HepG2 (cell line): ENCODE data around the gene URAD. TPM values are rescaled to one million over a fixed set of nuclear protein-coding genes. Genes with fewer than 3 reads are reported as not detected.

Experiments
- ATAC-seq: fragments of 200-7000 bp; cut with Tn5 transposase; 3 replicates; pipeline ENCODE4 v1.9.1; 2020; ENCODE audit warnings: mild to moderate bottlenecking, moderate library complexity
- BruUV-seq: library from RNA; stranded (reverse); fragments of 400-500 nt; replicated peaks from 2 replicates; lab custom pipeline; 2021; lab: Mats Ljungman, UMichigan
- CTCF ChIA-PET: fragments of 300-600 bp; formaldehyde crosslinking; extraction: SDS; loops from one replicate; lab custom pipeline; 2021; ENCODE audit warnings: low total read pairs, inconsistent platforms, low intra/inter-chr PET ratio; lab: Yijun Ruan, JAX
- POLR2A ChIA-PET: fragments of 350-600 bp; sonication (Branson Sonifier 250); formaldehyde crosslinking; loops from one replicate; lab custom pipeline; 2020; ENCODE audit warnings: antibody characterized with exemption, inconsistent platforms; lab: Yijun Ruan, JAX
- DNase-seq: peaks from one replicate; pipeline ENCODE4 v3.0.0-alpha.2; 2015; ENCODE audit warnings: low spot score
- FAIRE-seq: peaks from 3 replicates; lab custom pipeline; 2011; peaks lifted over from hg19 to GRCh38; lab: Jason Lieb, UNC
- H2AFZ ChIP-seq: one replicate; pipeline ENCODE4 v1.6.1; 2011; ENCODE audit warnings: low read length, inconsistent platforms
- H3K27ac ChIP-seq: fragments of 300-600 bp; 3 replicates; pipeline ENCODE4 v1.8.0; 2011; ENCODE audit warnings: mixed run types, mild to moderate bottlenecking, mixed read lengths, low read length, inconsistent platforms; ENCODE audit not compliant: insufficient read depth; ENCODE audit errors: extremely low read length
- H3K27me3 ChIP-seq, 2 experiments: fragments of 200-600 bp in 1 of 2; 2 replicates in 1 of 2; 3 replicates in 1 of 2; pipeline versions ENCODE4 v1.6.0 to v1.8.0; 2011; ENCODE audit warnings: low read length in 2 of 2, mild to moderate bottlenecking in 2 of 2, moderate library complexity in 2 of 2, inconsistent platforms in 1 of 2; ENCODE audit not compliant: insufficient read depth in 2 of 2, control insufficient read depth in 1 of 2
- H3K36me3 ChIP-seq, 2 experiments: fragments of 200-600 bp in 1 of 2; replicated peaks in 1 of 2; 2 replicates in 1 of 2; 3 replicates in 1 of 2; pipeline versions ENCODE4 v1.5.1 to v1.8.0; 2011; ENCODE audit warnings: low read length in 2 of 2, inconsistent platforms in 1 of 2; ENCODE audit not compliant: insufficient read depth in 2 of 2, control insufficient read depth in 1 of 2
- H3K4me1 ChIP-seq: 2 replicates; pipeline ENCODE4 v1.5.1; 2012; ENCODE audit warnings: low read length, inconsistent platforms; ENCODE audit not compliant: insufficient read depth
- H3K4me2 ChIP-seq: 2 replicates; pipeline ENCODE4 v1.6.0; 2011; ENCODE audit warnings: low read depth, low read length, inconsistent platforms
- H3K4me3 ChIP-seq, 3 experiments: fragments of 200-600 bp in 1 of 3; sonication (generic), shearing (Covaris generic) in 1 of 3; replicated peaks in 1 of 3; 2 replicates each; pipeline ENCODE4 v1.5.1; 2011 to 2016; ENCODE audit warnings: low read length in 3 of 3, inconsistent platforms in 2 of 3, low read depth in 2 of 3, mild to moderate bottlenecking in 2 of 3, control low read depth in 1 of 3, mixed read lengths in 1 of 3; ENCODE audit not compliant: insufficient read depth in 1 of 3
- H3K79me2 ChIP-seq: one replicate; pipeline ENCODE4 v1.6.1; 2011; ENCODE audit warnings: low read length, inconsistent platforms; ENCODE audit not compliant: insufficient read depth
- H3K9ac ChIP-seq: 2 replicates; pipeline ENCODE4 v1.6.0; 2011; ENCODE audit warnings: mild to moderate bottlenecking, low read depth, low read length, inconsistent platforms; ENCODE audit not compliant: insufficient read depth
- H3K9me3 ChIP-seq: 2 replicates; pipeline ENCODE4 v1.5.1; 2012; ENCODE audit warnings: mild to moderate bottlenecking, low read length
- H4K20me1 ChIP-seq: 2 replicates; pipeline ENCODE4 v1.6.0; 2011; ENCODE audit warnings: inconsistent platforms, mild to moderate bottlenecking, low read length, moderate library complexity; ENCODE audit not compliant: insufficient read depth
- ERF ChIP-seq: IDR thresholded peaks from 2 replicates; pipeline ENCODE4 v1.6.1; 2018; ENCODE audit warnings: missing biosample characterization, missing genetic modification reagents
- EZH2 ChIP-seq: conservative IDR thresholded peaks from 2 replicates; pipeline ENCODE4 v1.6.1; 2012; ENCODE audit warnings: mild to moderate bottlenecking, low read depth, low read length, moderate library complexity
- MATR3 ChIP-seq: sonication (generic); formaldehyde crosslinking; IDR thresholded peaks from 2 replicates; pipeline ENCODE4 v1.4.0; 2020; ENCODE audit warnings: missing genetic modification reagents
- MTF2 ChIP-seq: sonication (generic); formaldehyde crosslinking; IDR thresholded peaks from 2 replicates; pipeline ENCODE4 v1.5.0; 2020; ENCODE audit warnings: missing genetic modification reagents, borderline replicate concordance
- ZNF20 ChIP-seq: sonication (generic); formaldehyde crosslinking; IDR thresholded peaks from 2 replicates; pipeline ENCODE4 v1.4.0; 2020; ENCODE audit warnings: mild to moderate bottlenecking, moderate library complexity, missing genetic modification reagents
- WGBS: methylation state at CpG from one replicate; pipeline ENCODE4 v1.1.6; 2017; ENCODE audit warnings: low lambda C conversion rate; 5-methylcytosine and 5-hydroxymethylcytosine counted together
- in situ Hi-C: cut with HindIII; loops from 2 replicates; pipeline ENCODE4 v1.10.0; 2017; ENCODE audit warnings: low pct_unique_long_range_greater_than_20kb; ENCODE audit not compliant: extremely low pct_ligation_motif_present
- intact Hi-C: fragments of 100-400 bp; cut with micrococcal nuclease; formaldehyde crosslinking; loops from one replicate; pipeline ENCODE4 v1.10.0; 2022; ENCODE audit not compliant: unreplicated experiment
- polyA plus RNA-seq, 8 experiments: library from polyadenylated mRNA; depleted of rRNA in 3 of 8; stranded (reverse) in 7 of 8; unstranded in 1 of 8; fragments of >200 nt; fragmentation: Illumina TruSeq in 4 of 8; extraction: Trizol in 4 of 8; gene quantifications; 2 replicates each; pipeline versions ENCODE4 v1.2.1 to v1.2.3, GENCODE V29; 2011 to 2016; ENCODE audit warnings: low read depth in 4 of 8, missing spikeins in 1 of 8, mixed read lengths in 1 of 8; ENCODE audit not compliant: insufficient read depth in 1 of 8
- total RNA-seq, 5 experiments: library from RNA; depleted of rRNA; stranded (reverse); fragments of >200 nt; fragmentation: Illumina TruSeq; extraction: Trizol; gene quantifications; 2 replicates each; pipeline ENCODE4 v1.2.3, GENCODE V29; 2016; ENCODE audit warnings: low read depth in 1 of 5
- TF ChIP-seq, protein P1 (sequence below): sonication (generic); formaldehyde crosslinking; IDR thresholded peaks from 2 replicates; pipeline ENCODE4 v1.5.1; 2020; ENCODE audit warnings: mild to moderate bottlenecking, moderate library complexity, missing genetic modification reagents
- TF ChIP-seq, protein P2 (sequence below): sonication (generic); formaldehyde crosslinking; IDR thresholded peaks from 2 replicates; pipeline ENCODE4 v1.4.0; 2020; ENCODE audit warnings: missing genetic modification reagents, borderline replicate concordance
- TF ChIP-seq, protein P3 (sequence below): IDR thresholded peaks from 2 replicates; pipeline ENCODE4 v1.6.1; 2012; ENCODE audit warnings: inconsistent platforms

The URAD gene
- total and polyA plus RNA-seq, 2 of the 13 experiments (the other 11 are each of a cell fraction or from before 2014, with no cell fraction given) = not detected

DNA sequence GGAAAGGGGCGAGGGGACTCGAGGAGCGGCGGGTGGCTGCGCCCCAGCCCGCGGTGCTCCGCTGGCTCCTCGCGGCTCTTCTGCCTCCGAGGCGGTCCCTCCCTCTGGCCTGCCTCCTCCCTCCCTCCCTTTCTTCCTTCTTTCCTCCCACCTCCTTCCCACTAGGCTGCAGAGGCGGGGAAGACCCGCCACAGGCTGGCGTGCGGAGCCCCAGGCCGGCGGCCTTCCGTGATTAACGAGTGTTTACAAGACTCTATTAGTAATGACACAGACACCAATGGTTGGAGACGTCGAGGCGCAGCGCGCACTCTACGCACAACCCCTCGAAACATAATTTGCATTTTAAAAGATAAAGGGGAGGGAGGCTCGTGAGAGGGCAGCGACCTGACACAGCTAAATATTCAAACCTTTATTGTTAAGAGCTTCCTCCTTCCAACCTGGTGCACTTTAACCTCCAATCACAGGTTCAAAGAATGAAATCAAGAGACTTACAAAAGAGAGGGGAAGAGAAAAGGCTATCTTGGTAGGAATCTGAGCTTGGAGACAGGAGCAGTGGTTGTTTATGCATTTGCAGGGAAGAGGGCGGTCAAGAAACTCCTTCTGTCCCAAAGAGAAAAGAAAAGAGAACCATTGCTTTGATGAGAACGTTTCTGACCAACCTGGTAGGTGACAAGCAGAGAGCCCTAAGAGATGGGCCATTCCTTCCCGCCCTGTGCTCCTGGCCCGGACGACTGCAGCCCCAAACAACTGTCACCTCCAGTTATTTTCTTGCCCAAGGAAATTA lies 19.2 kb downstream of the URAD start, which contains the start of gene CDX2:
TSS of gene CDX2 (minus strand) at position 234 of the 784 bp plus-strand sequence. CDS start 309 bp downstream, outside the sequence.
- intact Hi-C loops = no loop called here
- H3K4me3 ChIP-seq = peak within 1 kb of the TSS; percentile 30 to 60 (median 34); a peak in 5 of 6 replicates
- DNase-seq = no peak
- H3K27me3 ChIP-seq = peaks cover 19 to 77% of the 10 kb centered on the region in 2 experiments
- no peaks in the 10 kb centered on the region for H3K79me2 ChIP-seq
- in situ Hi-C loops = loop anchor here (25.0 kb wide), 1 partner anchor 1007 kb away; no protein-coding TSS in a partner anchor
- TF ChIP-seq ERF (CRISPR knock-in tag) (no peak), MTF2 (0 out of 2 replicates have a peak, but pooled peaks have one; percentile 4), EZH2 (peak; percentile 66), MATR3 (CRISPR knock-in tag) (no peak), ZNF20 (CRISPR knock-in tag) (no peak)
- TF ChIP-seq, protein P1, sequence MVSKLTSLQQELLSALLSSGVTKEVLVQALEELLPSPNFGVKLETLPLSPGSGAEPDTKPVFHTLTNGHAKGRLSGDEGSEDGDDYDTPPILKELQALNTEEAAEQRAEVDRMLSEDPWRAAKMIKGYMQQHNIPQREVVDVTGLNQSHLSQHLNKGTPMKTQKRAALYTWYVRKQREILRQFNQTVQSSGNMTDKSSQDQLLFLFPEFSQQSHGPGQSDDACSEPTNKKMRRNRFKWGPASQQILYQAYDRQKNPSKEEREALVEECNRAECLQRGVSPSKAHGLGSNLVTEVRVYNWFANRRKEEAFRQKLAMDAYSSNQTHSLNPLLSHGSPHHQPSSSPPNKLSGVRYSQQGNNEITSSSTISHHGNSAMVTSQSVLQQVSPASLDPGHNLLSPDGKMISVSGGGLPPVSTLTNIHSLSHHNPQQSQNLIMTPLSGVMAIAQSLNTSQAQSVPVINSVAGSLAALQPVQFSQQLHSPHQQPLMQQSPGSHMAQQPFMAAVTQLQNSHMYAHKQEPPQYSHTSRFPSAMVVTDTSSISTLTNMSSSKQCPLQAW = no peak
- TF ChIP-seq, protein P2, sequence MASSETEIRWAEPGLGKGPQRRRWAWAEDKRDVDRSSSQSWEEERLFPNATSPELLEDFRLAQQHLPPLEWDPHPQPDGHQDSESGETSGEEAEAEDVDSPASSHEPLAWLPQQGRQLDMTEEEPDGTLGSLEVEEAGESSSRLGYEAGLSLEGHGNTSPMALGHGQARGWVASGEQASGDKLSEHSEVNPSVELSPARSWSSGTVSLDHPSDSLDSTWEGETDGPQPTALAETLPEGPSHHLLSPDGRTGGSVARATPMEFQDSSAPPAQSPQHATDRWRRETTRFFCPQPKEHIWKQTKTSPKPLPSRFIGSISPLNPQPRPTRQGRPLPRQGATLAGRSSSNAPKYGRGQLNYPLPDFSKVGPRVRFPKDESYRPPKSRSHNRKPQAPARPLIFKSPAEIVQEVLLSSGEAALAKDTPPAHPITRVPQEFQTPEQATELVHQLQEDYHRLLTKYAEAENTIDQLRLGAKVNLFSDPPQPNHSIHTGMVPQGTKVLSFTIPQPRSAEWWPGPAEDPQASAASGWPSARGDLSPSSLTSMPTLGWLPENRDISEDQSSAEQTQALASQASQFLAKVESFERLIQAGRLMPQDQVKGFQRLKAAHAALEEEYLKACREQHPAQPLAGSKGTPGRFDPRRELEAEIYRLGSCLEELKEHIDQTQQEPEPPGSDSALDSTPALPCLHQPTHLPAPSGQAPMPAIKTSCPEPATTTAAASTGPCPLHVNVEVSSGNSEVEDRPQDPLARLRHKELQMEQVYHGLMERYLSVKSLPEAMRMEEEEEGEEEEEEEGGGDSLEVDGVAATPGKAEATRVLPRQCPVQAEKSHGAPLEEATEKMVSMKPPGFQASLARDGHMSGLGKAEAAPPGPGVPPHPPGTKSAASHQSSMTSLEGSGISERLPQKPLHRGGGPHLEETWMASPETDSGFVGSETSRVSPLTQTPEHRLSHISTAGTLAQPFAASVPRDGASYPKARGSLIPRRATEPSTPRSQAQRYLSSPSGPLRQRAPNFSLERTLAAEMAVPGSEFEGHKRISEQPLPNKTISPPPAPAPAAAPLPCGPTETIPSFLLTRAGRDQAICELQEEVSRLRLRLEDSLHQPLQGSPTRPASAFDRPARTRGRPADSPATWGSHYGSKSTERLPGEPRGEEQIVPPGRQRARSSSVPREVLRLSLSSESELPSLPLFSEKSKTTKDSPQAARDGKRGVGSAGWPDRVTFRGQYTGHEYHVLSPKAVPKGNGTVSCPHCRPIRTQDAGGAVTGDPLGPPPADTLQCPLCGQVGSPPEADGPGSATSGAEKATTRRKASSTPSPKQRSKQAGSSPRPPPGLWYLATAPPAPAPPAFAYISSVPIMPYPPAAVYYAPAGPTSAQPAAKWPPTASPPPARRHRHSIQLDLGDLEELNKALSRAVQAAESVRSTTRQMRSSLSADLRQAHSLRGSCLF (CRISPR knock-in tag) = no peak
- TF ChIP-seq, protein P3, sequence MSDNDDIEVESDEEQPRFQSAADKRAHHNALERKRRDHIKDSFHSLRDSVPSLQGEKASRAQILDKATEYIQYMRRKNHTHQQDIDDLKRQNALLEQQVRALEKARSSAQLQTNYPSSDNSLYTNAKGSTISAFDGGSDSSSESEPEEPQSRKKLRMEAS = no peak
- CTCF ChIA-PET = no interaction called here
- H2AFZ ChIP-seq = no peak within 1 kb of the TSS
- H3K4me2 ChIP-seq = peak within 1 kb of the TSS; percentile 68
- no peaks in the 10 kb centered on the region for H3K36me3 ChIP-seq
- no peak for ATAC-seq
- H3K4me1 ChIP-seq = peaks cover 21% of the 10 kb centered on the region; the same call in 1 of the 2 replicates
- POLR2A ChIA-PET = no interaction called here
- 11% methylated on average over 29 of the region's 34 CpGs for WGBS
- no peak within 1 kb of the TSS for H3K27ac ChIP-seq
- H3K9ac ChIP-seq = 0 out of 2 replicates have a peak within 1 kb of the TSS, but pooled peaks have one; percentile 8
- FAIRE-seq = no peak
- H3K9me3 ChIP-seq = no peaks in the 10 kb centered on the region
- no peaks in the 10 kb centered on the region for H4K20me1 ChIP-seq
- no TSS peak for BruUV-seq
